IMR-90 (cell line): ENCODE measurements around the gene CASTOR1. TPM values are rescaled to one million over a fixed set of nuclear protein-coding genes. Genes with fewer than 3 reads are reported as not detected.

Source experiments
- ATAC-seq: fragments of 200-7000 bp; cut with Tn5 transposase; 2 replicates; pipeline ENCODE4 v1.9.1; 2020; ENCODE audit warnings: low read depth, mild to moderate bottlenecking, moderate library complexity
- BruUV-seq: library from RNA; stranded (reverse); fragments of 400-500 nt; replicated peaks from 2 replicates; lab custom pipeline; 2021; lab: Mats Ljungman, UMichigan
- CTCF ChIA-PET: fragments of 300-600 bp; formaldehyde crosslinking; extraction: SDS; loops from one replicate; lab custom pipeline; 2021; ENCODE audit warnings: antibody characterized with exemption; lab: Yijun Ruan, JAX
- POLR2A ChIA-PET: fragments of 300-600 bp; sonication (Branson Sonifier 250); formaldehyde crosslinking; loops from one replicate; lab custom pipeline; 2022; ENCODE audit warnings: antibody characterized with exemption; ENCODE audit not compliant: unreplicated experiment; lab: Charles Lee
- DNase-seq: peaks from one replicate; pipeline ENCODE4 v3.0.0; 2013
- H2AFZ ChIP-seq: replicated peaks from 2 replicates; pipeline ENCODE3; 2013; ENCODE audit warnings: low read length, mild to moderate bottlenecking; ENCODE audit not compliant: poor library complexity
- H2AK5ac ChIP-seq: 2 replicates; pipeline ENCODE4 v1.6.1; 2013; ENCODE audit warnings: low read depth, low read length, inconsistent platforms
- H2AK9ac ChIP-seq: replicated peaks from 2 replicates; pipeline ENCODE3; 2013; ENCODE audit warnings: mild to moderate bottlenecking, low read depth, low read length, moderate library complexity; ENCODE audit not compliant: poor library complexity
- H2BK120ac ChIP-seq: 2 replicates; pipeline ENCODE4 v1.6.1; 2013; ENCODE audit warnings: low read depth, low read length, inconsistent platforms
- H2BK15ac ChIP-seq: 3 replicates; pipeline ENCODE4 v1.6.1; 2013; ENCODE audit warnings: low read depth, low read length, inconsistent platforms
- H2BK20ac ChIP-seq: 2 replicates; pipeline ENCODE4 v1.6.1; 2013; ENCODE audit warnings: low read depth, mild to moderate bottlenecking, inconsistent platforms, low read length, moderate library complexity
- H2BK5ac ChIP-seq: 2 replicates; pipeline ENCODE4 v1.6.1; 2013; ENCODE audit warnings: mild to moderate bottlenecking, low read depth, low read length, inconsistent platforms; ENCODE audit not compliant: poor library complexity, severe bottlenecking
- H3K14ac ChIP-seq: replicated peaks from 2 replicates; pipeline ENCODE4 v1.6.1; 2013; ENCODE audit warnings: low read depth, low read length, inconsistent platforms
- H3K18ac ChIP-seq: 2 replicates; pipeline ENCODE4 v1.6.1; 2013; ENCODE audit warnings: low read depth, low read length, control low read depth
- H3K23ac ChIP-seq: 2 replicates; pipeline ENCODE4 v1.6.1; 2013; ENCODE audit warnings: low read depth, low read length, inconsistent platforms
- H3K27ac ChIP-seq: 2 replicates; pipeline ENCODE4 v1.5.1; 2013; ENCODE audit warnings: mild to moderate bottlenecking, control low read depth, low read length; ENCODE audit not compliant: insufficient read depth
- H3K27me3 ChIP-seq: 2 replicates; pipeline ENCODE4 v1.6.1; 2013; ENCODE audit warnings: low read length; ENCODE audit not compliant: control insufficient read depth, insufficient read depth
- H3K36me3 ChIP-seq: 2 replicates; pipeline ENCODE4 v1.6.1; 2013; ENCODE audit warnings: low read length, mixed read lengths; ENCODE audit not compliant: control insufficient read depth, insufficient read depth
- H3K4ac ChIP-seq: 2 replicates; pipeline ENCODE4 v1.6.1; 2013; ENCODE audit warnings: low read depth, low read length, inconsistent platforms
- H3K4me1 ChIP-seq: 2 replicates; pipeline ENCODE4 v1.6.1; 2013; ENCODE audit warnings: low read length, mixed read lengths; ENCODE audit not compliant: control insufficient read depth, insufficient read depth
- H3K4me2 ChIP-seq: 2 replicates; pipeline ENCODE4 v1.6.1; 2013; ENCODE audit warnings: low read depth, mild to moderate bottlenecking, control low read depth, low read length, moderate library complexity
- H3K4me3 ChIP-seq: 2 replicates; pipeline ENCODE4 v1.5.1; 2013; ENCODE audit warnings: low read depth, mild to moderate bottlenecking, control low read depth, low read length, moderate library complexity; ENCODE audit not compliant: insufficient read depth
- H3K56ac ChIP-seq: 2 replicates; pipeline ENCODE4 v1.6.1; 2013; ENCODE audit warnings: low read length, inconsistent platforms; ENCODE audit not compliant: insufficient read depth; ENCODE audit errors: extremely low read depth
- H3K79me1 ChIP-seq, 2 experiments: 2 replicates each; pipeline ENCODE4 v1.6.1; 2013; ENCODE audit warnings: low read length in 2 of 2, inconsistent platforms in 1 of 2, low read depth in 1 of 2
- H3K9ac ChIP-seq: 2 replicates; pipeline ENCODE4 v1.6.1; 2013; ENCODE audit warnings: low read depth, low read length, control low read depth
- H3K9me1 ChIP-seq: 2 replicates; pipeline ENCODE4 v1.6.1; 2013; ENCODE audit warnings: low read length, inconsistent platforms; ENCODE audit not compliant: insufficient read depth
- H3K9me3 ChIP-seq: 2 replicates; pipeline ENCODE4 v1.6.1; 2013; ENCODE audit warnings: low read length; ENCODE audit not compliant: control insufficient read depth, insufficient read depth
- H4K20me1 ChIP-seq: 2 replicates; pipeline ENCODE4 v1.6.1; 2013; ENCODE audit warnings: low read length, inconsistent platforms; ENCODE audit not compliant: insufficient read depth
- H4K5ac ChIP-seq: 2 replicates; pipeline ENCODE4 v1.6.1; 2013; ENCODE audit warnings: mild to moderate bottlenecking, low read depth, low read length, control low read depth
- H4K8ac ChIP-seq, 2 experiments: 2 replicates each; pipeline ENCODE4 v1.6.1; 2013; ENCODE audit warnings: low read depth in 2 of 2, low read length in 2 of 2, control low read depth in 1 of 2, inconsistent platforms in 1 of 2
- H4K91ac ChIP-seq: 2 replicates; pipeline ENCODE4 v1.6.1; 2013; ENCODE audit warnings: low read depth, low read length, inconsistent platforms; ENCODE audit not compliant: insufficient read depth
- BHLHE40 ChIP-seq: fragments of 150-350 bp; IDR thresholded peaks from 2 replicates; pipeline ENCODE4 v1.6.1; 2016; ENCODE audit warnings: mild to moderate bottlenecking, low read depth, low read length
- MAFK ChIP-seq: IDR thresholded peaks from 2 replicates; pipeline ENCODE4 v1.6.1; 2012; ENCODE audit warnings: low read depth, low read length, improper control_type of control experiment
- MAZ ChIP-seq: IDR thresholded peaks from 2 replicates; pipeline ENCODE4 v1.6.1; 2012; ENCODE audit warnings: low read depth, mild to moderate bottlenecking, low read length, improper control_type of control experiment, moderate library complexity, borderline replicate concordance
- POLR2A ChIP-seq: IDR thresholded peaks from 2 replicates; pipeline ENCODE4 v1.6.1; 2012; ENCODE audit warnings: mild to moderate bottlenecking, low read depth, low read length
- RAD21 ChIP-seq: IDR thresholded peaks from 2 replicates; pipeline ENCODE4 v1.6.1; 2012; ENCODE audit warnings: low read length, improper control_type of control experiment
- RFX5 ChIP-seq: IDR thresholded peaks from 2 replicates; pipeline ENCODE4 v1.8.0; 2012; ENCODE audit warnings: low read depth, mild to moderate bottlenecking, low read length, moderate library complexity
- SMC3 ChIP-seq: fragments of 150-350 bp; IDR thresholded peaks from 2 replicates; pipeline ENCODE4 v1.6.1; 2016; ENCODE audit warnings: low read depth, mild to moderate bottlenecking, antibody characterized with exemption, low read length, moderate library complexity
- WGBS, 2 experiments: methylation state at CpG; one replicate each; pipeline versions ENCODE4 v1.1.5 to v1.1.7; 2013; ENCODE audit warnings: missing lambda C conversion rate in 2 of 2; ENCODE audit not compliant: insufficient read length in 1 of 2; ENCODE audit errors: extremely low coverage in 2 of 2; 5-methylcytosine and 5-hydroxymethylcytosine counted together
- dilution Hi-C: fragments of 300-500 bp; cut with HindIII; formaldehyde crosslinking; loops from one replicate; pipeline ENCODE4 v1.14.3; 2018; ENCODE audit warnings: low sequenced_read_pairs; ENCODE audit not compliant: unreplicated experiment
- in situ Hi-C: fragments of 300-500 bp; cut with MboI; formaldehyde crosslinking; loops from 3 replicates; pipeline ENCODE4 v1.14.3; 2019; ENCODE audit warnings: low sequenced_read_pairs, inconsistent platforms, mixed read lengths
- intact Hi-C: fragments of 100-400 bp; cut with micrococcal nuclease; formaldehyde crosslinking; loops from 2 replicates; pipeline ENCODE4 v1.10.0; 2022
- polyA plus RNA-seq, 3 experiments: library from polyadenylated mRNA; depleted of rRNA; stranded (reverse); fragments of >200 nt; gene quantifications; 2 replicates each; pipeline ENCODE4 v1.2.3, GENCODE V29; 2012; ENCODE audit warnings: low replicate concordance in 1 of 3
- total RNA-seq: library from RNA; depleted of rRNA; stranded (reverse); fragments of >200 nt; gene quantifications from 2 replicates; pipeline ENCODE4 v1.2.3, GENCODE V29; 2012
- TF ChIP-seq, protein P1 (sequence below): fragments of 150-350 bp; IDR thresholded peaks from 2 replicates; pipeline ENCODE4 v1.6.1; 2016; ENCODE audit warnings: low read depth, mild to moderate bottlenecking, low read length, moderate library complexity, borderline replicate concordance
- TF ChIP-seq, protein P2 (sequence below): fragments of 150-350 bp; IDR thresholded peaks from 2 replicates; pipeline ENCODE4 v1.6.1; 2017; ENCODE audit warnings: mild to moderate bottlenecking, antibody characterized with exemption, low read length, low read depth

CASTOR1 gene
- total and polyA plus RNA-seq, 2 of the 4 experiments (the other 2 are of a cell fraction): 10.6 to 23.5 TPM

DNA sequence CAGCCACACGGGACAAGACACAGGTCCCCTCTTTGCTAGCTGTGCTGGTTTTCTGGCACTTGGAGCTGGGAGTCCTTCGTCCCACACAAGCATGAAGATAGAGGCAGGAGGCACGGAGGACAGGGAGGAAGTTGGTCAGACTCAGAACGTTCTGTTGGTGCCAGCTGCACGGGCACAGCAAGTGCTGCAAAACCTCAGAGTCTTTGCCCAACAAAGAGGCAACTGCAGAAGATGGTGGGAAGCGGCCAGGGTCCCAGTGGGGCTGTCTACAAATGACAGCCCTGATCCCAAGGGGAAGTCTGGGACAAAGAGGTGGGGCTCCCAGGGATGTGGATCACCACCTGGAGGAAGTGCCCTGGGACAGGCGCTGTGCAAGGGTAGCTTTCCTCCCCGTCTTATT is 13.3 kb downstream of the CASTOR1 start:
- Histone ChIP-seq H2BK15ac (no peak overlapping the region), H2AK5ac (peak overlapping the region; percentile 55; the same call in 1 of the 2 replicates), H3K9ac (no peak overlapping the region), H4K20me1 (no peaks in the 10 kb centered on the region), H3K4me3 (no peak overlapping the region), H3K23ac (no peak overlapping the region), H3K9me3 (no peaks in the 10 kb centered on the region), H2BK5ac (no peak overlapping the region), H3K4ac (no peak overlapping the region), H3K27me3 (no peaks in the 10 kb centered on the region), H3K9me1 (peaks cover 8% of the 10 kb centered on the region), H4K8ac (no peak overlapping the region), H3K4me2 (no peak overlapping the region), H3K79me1 (no peaks in the 10 kb centered on the region), H2AK9ac (no peak overlapping the region), H2BK20ac (no peak overlapping the region), H3K36me3 (no peaks in the 10 kb centered on the region), H2BK120ac (no peak overlapping the region), H3K4me1 (peaks cover 10% of the 10 kb centered on the region), H3K14ac (no peak overlapping the region), H2AFZ (peak overlapping the region; percentile 21), H3K56ac (no peak overlapping the region), H3K27ac (no peak overlapping the region), H4K5ac (no peak overlapping the region), H4K91ac (no peak overlapping the region), H3K18ac (no peak overlapping the region)
- in situ Hi-C loops: no loop called here
- intact Hi-C loops: no loop called here
- 89% methylated on average over 4 of the region's 8 CpGs; no CpG with 5 or more reads in 1 of the 2 experiments for WGBS, 2 experiments
- ChIA-PET POLR2A (no interaction called here), CTCF (no interaction called here)
- no peak for DNase-seq
- no TSS peak for BruUV-seq
- dilution Hi-C loops: no loop called here
- TF ChIP-seq RAD21 (no peak), RFX5 (no peak), SMC3 (no peak), MAZ (no peak), BHLHE40 (no peak), MAFK (no peak), POLR2A (no peak)
- TF ChIP-seq, protein P1, sequence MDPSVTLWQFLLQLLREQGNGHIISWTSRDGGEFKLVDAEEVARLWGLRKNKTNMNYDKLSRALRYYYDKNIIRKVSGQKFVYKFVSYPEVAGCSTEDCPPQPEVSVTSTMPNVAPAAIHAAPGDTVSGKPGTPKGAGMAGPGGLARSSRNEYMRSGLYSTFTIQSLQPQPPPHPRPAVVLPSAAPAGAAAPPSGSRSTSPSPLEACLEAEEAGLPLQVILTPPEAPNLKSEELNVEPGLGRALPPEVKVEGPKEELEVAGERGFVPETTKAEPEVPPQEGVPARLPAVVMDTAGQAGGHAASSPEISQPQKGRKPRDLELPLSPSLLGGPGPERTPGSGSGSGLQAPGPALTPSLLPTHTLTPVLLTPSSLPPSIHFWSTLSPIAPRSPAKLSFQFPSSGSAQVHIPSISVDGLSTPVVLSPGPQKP: no peak
- TF ChIP-seq, protein P2, sequence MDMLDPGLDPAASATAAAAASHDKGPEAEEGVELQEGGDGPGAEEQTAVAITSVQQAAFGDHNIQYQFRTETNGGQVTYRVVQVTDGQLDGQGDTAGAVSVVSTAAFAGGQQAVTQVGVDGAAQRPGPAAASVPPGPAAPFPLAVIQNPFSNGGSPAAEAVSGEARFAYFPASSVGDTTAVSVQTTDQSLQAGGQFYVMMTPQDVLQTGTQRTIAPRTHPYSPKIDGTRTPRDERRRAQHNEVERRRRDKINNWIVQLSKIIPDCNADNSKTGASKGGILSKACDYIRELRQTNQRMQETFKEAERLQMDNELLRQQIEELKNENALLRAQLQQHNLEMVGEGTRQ: no peak
- ATAC-seq: no peak
